ENCODE measurements around the gene TPPP3.

TPPP3 gene

GRCh38 chr16:67406111-67406971 lies 13.0 kb upstream of the TPPP3 start:
- Histone ChIP-seq H3K56ac (ENCODE audit: low read length) (peak overlapping the region; percentile 71), H2BK120ac (ENCODE audit: low read depth, low read length) (no peak overlapping the region), H3K23ac (ENCODE audit: low read length) (no peak overlapping the region), H3K9ac (ENCODE audit: low read length) (no peak overlapping the region), H3K4me3 (ENCODE audit: low read length) (no peak overlapping the region), H4K8ac (ENCODE audit: low read depth, low read length) (no peak overlapping the region), H2BK5ac (ENCODE audit: low read length) (no peak overlapping the region), H3K79me1 (ENCODE audit: low read length) (no peaks in the 10 kb centered on the region), H3K4me2 (ENCODE audit: low read length) (no peak overlapping the region), H3K4me1 (ENCODE audit: control insufficient read depth, low read depth, low read length) (peaks cover 4% of the 10 kb centered on the region), H3K36me3 (ENCODE audit: control insufficient read depth, insufficient read depth, low read length) (no peaks in the 10 kb centered on the region), H2BK15ac (replicated peaks; ENCODE audit: low read depth) (no peak overlapping the region), H2AK5ac (ENCODE audit: low read length) (no peak overlapping the region), H3K27me3 (ENCODE audit: insufficient read depth, low read length, poor library complexity) (no peaks in the 10 kb centered on the region), H3K79me2 (ENCODE audit: control insufficient read depth, insufficient read depth, low read length) (no peaks in the 10 kb centered on the region), H3K18ac (ENCODE audit: low read length) (no peak overlapping the region), H3K4ac (ENCODE audit: low read depth, low read length) (no peak overlapping the region), H4K5ac (ENCODE audit: low read length) (no peak overlapping the region), H3K27ac (ENCODE audit: low read depth, low read length) (no peak overlapping the region)
- peak; percentile 49 for DNase-seq
- no CpG with 5 or more reads among the region's 18 CpGs for WGBS (ENCODE audit: extremely low coverage, insufficient coverage, low lambda C conversion rate)

- peaks cover 4% of the 10 kb centered on the region for H3K4me1 ChIP-seq (ENCODE audit: control insufficient read depth, low read depth, low read length)
- H3K4me3 ChIP-seq (ENCODE audit: low read length): no peak overlapping the region
- no peak overlapping the region for H3K9ac ChIP-seq (ENCODE audit: low read length)
- H3K18ac ChIP-seq (ENCODE audit: low read length): no peak overlapping the region
- H4K8ac ChIP-seq (ENCODE audit: low read depth, low read length): no peak overlapping the region
- H3K4ac ChIP-seq (ENCODE audit: low read depth, low read length): no peak overlapping the region
- no peak overlapping the region for H2AK5ac ChIP-seq (ENCODE audit: low read length)
- H3K4me2 ChIP-seq (ENCODE audit: low read length): no peak overlapping the region
- no CpG with 5 or more reads among the region's 8 CpGs for whole genome bisulfite sequencing (ENCODE audit: extremely low coverage, insufficient coverage, low lambda C conversion rate)
- no peak overlapping the region for H2BK15ac ChIP-seq (replicated peaks; ENCODE audit: low read depth)
- no peak overlapping the region for H2BK120ac ChIP-seq (ENCODE audit: low read depth, low read length)
- no peaks in the 10 kb centered on the region for H3K79me2 ChIP-seq (ENCODE audit: control insufficient read depth, insufficient read depth, low read length)
- no peaks in the 10 kb centered on the region for H3K36me3 ChIP-seq (ENCODE audit: control insufficient read depth, insufficient read depth, low read length)
- no peak overlapping the region for H3K27ac ChIP-seq (ENCODE audit: low read depth, low read length)
- H2BK5ac ChIP-seq (ENCODE audit: low read length): no peak overlapping the region
- no peak for DNase-seq
- H4K5ac ChIP-seq (ENCODE audit: low read length): no peak overlapping the region
- H3K79me1 ChIP-seq (ENCODE audit: low read length): no peaks in the 10 kb centered on the region
- no peaks in the 10 kb centered on the region for H3K27me3 ChIP-seq (ENCODE audit: insufficient read depth, low read length, poor library complexity)
- no peak overlapping the region for H3K56ac ChIP-seq (ENCODE audit: low read length)
- no peak overlapping the region for H3K23ac ChIP-seq (ENCODE audit: low read length)
Observed at GRCh38 chr16:67405336-67405735, 12.0 kb upstream of the TPPP3 start.

- Histone ChIP-seq H2BK5ac (ENCODE audit: low read length) (no peak overlapping the region), H2AK5ac (ENCODE audit: low read length) (no peak overlapping the region), H4K8ac (ENCODE audit: low read depth, low read length) (no peak overlapping the region), H3K36me3 (ENCODE audit: control insufficient read depth, insufficient read depth, low read length) (no peaks in the 10 kb centered on the region), H3K56ac (ENCODE audit: low read length) (no peak overlapping the region), H3K9ac (ENCODE audit: low read length) (no peak overlapping the region), H2BK15ac (replicated peaks; ENCODE audit: low read depth) (no peak overlapping the region), H3K18ac (ENCODE audit: low read length) (no peak overlapping the region), H2BK120ac (ENCODE audit: low read depth, low read length) (no peak overlapping the region), H3K27me3 (ENCODE audit: insufficient read depth, low read length, poor library complexity) (no peaks in the 10 kb centered on the region), H3K79me1 (ENCODE audit: low read length) (no peaks in the 10 kb centered on the region), H3K4me1 (ENCODE audit: control insufficient read depth, low read depth, low read length) (peaks cover 4% of the 10 kb centered on the region), H3K27ac (ENCODE audit: low read depth, low read length) (no peak overlapping the region), H3K23ac (ENCODE audit: low read length) (no peak overlapping the region), H3K4me3 (ENCODE audit: low read length) (no peak overlapping the region), H3K4me2 (ENCODE audit: low read length) (no peak overlapping the region), H4K5ac (ENCODE audit: low read length) (no peak overlapping the region), H3K79me2 (ENCODE audit: control insufficient read depth, insufficient read depth, low read length) (no peaks in the 10 kb centered on the region), H3K4ac (ENCODE audit: low read depth, low read length) (no peak overlapping the region)
- peak; percentile 55 for DNase-seq
- no CpG with 5 or more reads among the region's 5 CpGs for WGBS (ENCODE audit: extremely low coverage, insufficient coverage, low lambda C conversion rate)
Observed at GRCh38 chr16:67404740-67405226, 11.5 kb upstream of the TPPP3 start.

GRCh38 chr16:67403976-67404555 lies 10.8 kb upstream of the TPPP3 start:
- DNase-seq: no peak
- no peak overlapping the region for H3K18ac ChIP-seq (ENCODE audit: low read length)
- H3K23ac ChIP-seq (ENCODE audit: low read length): no peak overlapping the region
- no peak overlapping the region for H2BK5ac ChIP-seq (ENCODE audit: low read length)
- H2AK5ac ChIP-seq (ENCODE audit: low read length): no peak overlapping the region
- no peaks in the 10 kb centered on the region for H3K79me1 ChIP-seq (ENCODE audit: low read length)
- H3K9ac ChIP-seq (ENCODE audit: low read length): no peak overlapping the region
- no peaks in the 10 kb centered on the region for H3K36me3 ChIP-seq (ENCODE audit: control insufficient read depth, insufficient read depth, low read length)
- H3K4ac ChIP-seq (ENCODE audit: low read depth, low read length): no peak overlapping the region
- peaks cover 4% of the 10 kb centered on the region for H3K4me1 ChIP-seq (ENCODE audit: control insufficient read depth, low read depth, low read length)
- H3K4me3 ChIP-seq (ENCODE audit: low read length): no peak overlapping the region
- no CpG with 5 or more reads among the region's 12 CpGs for WGBS (ENCODE audit: extremely low coverage, insufficient coverage, low lambda C conversion rate)
- no peak overlapping the region for H2BK120ac ChIP-seq (ENCODE audit: low read depth, low read length)
- H3K27ac ChIP-seq (ENCODE audit: low read depth, low read length): no peak overlapping the region
- H3K79me2 ChIP-seq (ENCODE audit: control insufficient read depth, insufficient read depth, low read length): no peaks in the 10 kb centered on the region
- no peak overlapping the region for H2BK15ac ChIP-seq (replicated peaks; ENCODE audit: low read depth)
- no peaks in the 10 kb centered on the region for H3K27me3 ChIP-seq (ENCODE audit: insufficient read depth, low read length, poor library complexity)
- no peak overlapping the region for H3K4me2 ChIP-seq (ENCODE audit: low read length)
- H4K8ac ChIP-seq (ENCODE audit: low read depth, low read length): no peak overlapping the region
- H3K56ac ChIP-seq (ENCODE audit: low read length): peak overlapping the region; percentile 38
- no peak overlapping the region for H4K5ac ChIP-seq (ENCODE audit: low read length)

GRCh38 chr16:67400901-67401300 lies 7.6 kb upstream of the TPPP3 start:
- no peaks in the 10 kb centered on the region for H3K36me3 ChIP-seq (ENCODE audit: control insufficient read depth, insufficient read depth, low read length)
- H3K79me1 ChIP-seq (ENCODE audit: low read length): no peaks in the 10 kb centered on the region
- peaks cover 1% of the 10 kb centered on the region for H3K4me1 ChIP-seq (ENCODE audit: control insufficient read depth, low read depth, low read length)
- no peak overlapping the region for H3K4me2 ChIP-seq (ENCODE audit: low read length)
- H3K4me3 ChIP-seq (ENCODE audit: low read length): no peak overlapping the region
- H3K27me3 ChIP-seq (ENCODE audit: insufficient read depth, low read length, poor library complexity): no peaks in the 10 kb centered on the region
- H2BK15ac ChIP-seq (replicated peaks; ENCODE audit: low read depth): no peak overlapping the region
- no peak overlapping the region for H4K8ac ChIP-seq (ENCODE audit: low read depth, low read length)
- no peak overlapping the region for H2AK5ac ChIP-seq (ENCODE audit: low read length)
- H3K56ac ChIP-seq (ENCODE audit: low read length): no peak overlapping the region
- no CpG with 5 or more reads among the region's 14 CpGs for WGBS (ENCODE audit: extremely low coverage, insufficient coverage, low lambda C conversion rate)
- H3K18ac ChIP-seq (ENCODE audit: low read length): no peak overlapping the region
- no peak overlapping the region for H3K27ac ChIP-seq (ENCODE audit: low read depth, low read length)
- no peaks in the 10 kb centered on the region for H3K79me2 ChIP-seq (ENCODE audit: control insufficient read depth, insufficient read depth, low read length)
- no peak overlapping the region for H3K23ac ChIP-seq (ENCODE audit: low read length)
- no peak for DNase-seq
- H3K9ac ChIP-seq (ENCODE audit: low read length): no peak overlapping the region
- no peak overlapping the region for H2BK5ac ChIP-seq (ENCODE audit: low read length)
- H4K5ac ChIP-seq (ENCODE audit: low read length): no peak overlapping the region
- H3K4ac ChIP-seq (ENCODE audit: low read depth, low read length): no peak overlapping the region
- H2BK120ac ChIP-seq (ENCODE audit: low read depth, low read length): no peak overlapping the region

Data from mesendoderm (in vitro differentiated cells).